Liver (tissue), 3 donors: ENCODE data around the gene THAP7.
A peak's percentile ranks its signal among the peaks of the same experiment; 100 is the strongest.

ENCODE experiments used
- CTCF ChIP-seq: fragments of 150-350 bp; IDR thresholded peaks from 2 replicates; pipeline ENCODE4 v1.5.1; 2017; ENCODE audit warnings: improper control_type of control experiment, low read depth, low read length; ENCODE audit not compliant: missing input control
- GABPA ChIP-seq, 2 donors: IDR thresholded peaks in 1 of 2; conservative IDR thresholded peaks in 1 of 2; 2 replicates each; pipeline ENCODE4 v1.6.1; 2016; ENCODE audit warnings: antibody characterized with exemption in 2 of 2, mild to moderate bottlenecking in 1 of 2, moderate library complexity in 1 of 2
- HNF4G ChIP-seq: IDR thresholded peaks from 2 replicates; pipeline ENCODE4 v1.6.1; 2016; ENCODE audit warnings: antibody characterized with exemption
- JUND ChIP-seq, 2 donors: IDR thresholded peaks; 2 replicates each; pipeline ENCODE4 v1.6.1; 2016; ENCODE audit warnings: antibody characterized with exemption in 2 of 2
- MAX ChIP-seq: IDR thresholded peaks from 2 replicates; pipeline ENCODE4 v1.6.1; 2016; ENCODE audit warnings: antibody characterized with exemption
- RAD21 ChIP-seq, 2 donors: IDR thresholded peaks; 2 replicates each; pipeline ENCODE4 v1.6.1; 2016; ENCODE audit warnings: antibody characterized with exemption in 2 of 2, mild to moderate bottlenecking in 2 of 2
- REST ChIP-seq: IDR thresholded peaks from 2 replicates; pipeline ENCODE4 v1.6.1; 2016; ENCODE audit warnings: antibody characterized with exemption, mild to moderate bottlenecking
- RXRA ChIP-seq, 2 donors: IDR thresholded peaks; 2 replicates each; pipeline ENCODE4 v1.6.1; 2017 to 2018; ENCODE audit warnings: antibody characterized with exemption in 2 of 2, mild to moderate bottlenecking in 1 of 2
- SP1 ChIP-seq: IDR thresholded peaks from 2 replicates; pipeline ENCODE4 v1.6.1; 2018; ENCODE audit warnings: antibody characterized with exemption, mild to moderate bottlenecking
- YY1 ChIP-seq: IDR thresholded peaks from 2 replicates; pipeline ENCODE4 v1.6.1; 2016; ENCODE audit warnings: antibody characterized with exemption, mild to moderate bottlenecking
- donor health status: healthy.
- donor health status: healthy.

- TF ChIP-seq RXRA (IDR thresholded peaks at IDR 0.05) (no peak), HNF4G (no peak), CTCF (peak; percentile 1), JUND (IDR thresholded peaks at IDR 0.05) (no peak), GABPA (IDR thresholded peaks at IDR 0.05 in 1 of 2, conservative IDR thresholded peaks at IDR 0.05 in 1 of 2) (no peak), REST (no peak), MAX (no peak), RAD21 (IDR thresholded peaks at IDR 0.05) (no peak), YY1 (peak; percentile 20), SP1 (no peak)
These were observed 50.6 kb downstream of the THAP7 start for GRCh38 chr22:20951151-20951931.
